Keratinocyte (primary cell): ENCODE data around the gene PDZRN3. TPM values are rescaled to one million over a fixed set of nuclear protein-coding genes. Genes with fewer than 3 reads are reported as not detected.

Experiments used
- DNase-seq: peaks from one replicate; pipeline ENCODE4 v3.0.0-alpha.2; 2011; ENCODE audit warnings: low read depth, missing footprints, low spot score
- FAIRE-seq: peaks from 2 replicates; lab custom pipeline; 2011; peaks lifted over from hg19 to GRCh38; lab: Jason Lieb, UNC
- H2AFZ ChIP-seq: 2 replicates; pipeline ENCODE4 v1.6.0; 2012; ENCODE audit warnings: low read length, control low read depth, inconsistent platforms; ENCODE audit not compliant: control insufficient read depth
- H3K27ac ChIP-seq: 2 replicates; pipeline ENCODE4 v1.5.1; 2011; ENCODE audit warnings: low read length; ENCODE audit not compliant: control insufficient read depth, insufficient read depth
- H3K27me3 ChIP-seq: 3 replicates; pipeline ENCODE4 v1.6.0; 2011; ENCODE audit warnings: low read length; ENCODE audit not compliant: control insufficient read depth, insufficient read depth; ENCODE audit errors: extremely low read depth
- H3K36me3 ChIP-seq, 2 experiments: 2 replicates in 1 of 2; 3 replicates in 1 of 2; pipeline ENCODE4 v1.5.1; 2011; ENCODE audit warnings: low read length in 2 of 2, mild to moderate bottlenecking in 1 of 2; ENCODE audit not compliant: control insufficient read depth in 2 of 2, insufficient read depth in 2 of 2; ENCODE audit errors: extremely low read depth in 1 of 2
- H3K4me1 ChIP-seq: 3 replicates; pipeline ENCODE4 v1.5.1; 2011; ENCODE audit warnings: low read length; ENCODE audit not compliant: control insufficient read depth, insufficient read depth; ENCODE audit errors: extremely low read depth
- H3K4me2 ChIP-seq: 3 replicates; pipeline ENCODE4 v1.6.0; 2011; ENCODE audit warnings: low read depth, low read length; ENCODE audit not compliant: control insufficient read depth, insufficient read depth; ENCODE audit errors: extremely low read depth
- H3K4me3 ChIP-seq, 3 experiments: fragments of 200-600 bp in 1 of 3; sonication (generic) in 1 of 3; 2 replicates in 2 of 3; 3 replicates in 1 of 3; pipeline ENCODE4 v1.5.1; 2011 to 2016; ENCODE audit warnings: low read length in 3 of 3, mild to moderate bottlenecking in 3 of 3, control low read depth in 2 of 3, inconsistent platforms in 1 of 3, low read depth in 1 of 3, mixed read lengths in 1 of 3, mixed run types in 1 of 3, moderate library complexity in 1 of 3; ENCODE audit not compliant: control insufficient read depth in 2 of 3, insufficient read depth in 2 of 3; ENCODE audit errors: extremely low read depth in 1 of 3
- H3K79me2 ChIP-seq: 2 replicates; pipeline ENCODE4 v1.6.0; 2012; ENCODE audit warnings: low read length; ENCODE audit not compliant: control insufficient read depth, insufficient read depth
- H3K9ac ChIP-seq: 3 replicates; pipeline ENCODE4 v1.6.0; 2011; ENCODE audit warnings: low read length; ENCODE audit not compliant: control insufficient read depth, insufficient read depth; ENCODE audit errors: extremely low read depth
- H3K9me1 ChIP-seq: 3 replicates; pipeline ENCODE4 v1.6.0; 2011; ENCODE audit warnings: low read length; ENCODE audit not compliant: control insufficient read depth, insufficient read depth; ENCODE audit errors: extremely low read depth
- H3K9me3 ChIP-seq: 2 replicates; pipeline ENCODE4 v1.5.1; 2012; ENCODE audit warnings: low read depth, low read length; ENCODE audit not compliant: control insufficient read depth
- H4K20me1 ChIP-seq: 3 replicates; pipeline ENCODE4 v1.6.0; 2011; ENCODE audit warnings: low read length; ENCODE audit not compliant: control insufficient read depth, insufficient read depth; ENCODE audit errors: extremely low read depth
- EZH2 ChIP-seq: IDR thresholded peaks from one replicate; pipeline ENCODE4 v1.6.1; 2012; ENCODE audit warnings: inconsistent platforms, mild to moderate bottlenecking, low read length, moderate library complexity
- dilution Hi-C: fragments of 300-500 bp; cut with MboI; formaldehyde crosslinking; loops from one replicate; pipeline ENCODE4 v1.7.0; 2020; ENCODE audit warnings: low sequenced_read_pairs; ENCODE audit not compliant: extremely low pct_ligation_motif_present
- polyA plus RNA-seq, 5 experiments: library from polyadenylated mRNA; depleted of rRNA in 3 of 5; stranded (reverse) in 3 of 5; stranded (forward) in 1 of 5; unstranded in 1 of 5; fragments of >200 nt; gene quantifications; 1 replicate in 1 of 5; 2 replicates in 3 of 5; 3 replicates in 1 of 5; pipeline versions ENCODE4 v1.2.1 to v1.2.3, GENCODE V29; 2011 to 2012; ENCODE audit warnings: missing spikeins in 2 of 5, low read depth in 1 of 5, low replicate concordance in 1 of 5
- TF ChIP-seq, protein P1 (sequence below), 3 experiments: IDR thresholded peaks in 1 of 3; conservative IDR thresholded peaks in 1 of 3; optimal IDR thresholded peaks in 1 of 3; 2 replicates in 2 of 3; 3 replicates in 1 of 3; pipeline versions ENCODE3 to v1.5.1; 2011; ENCODE audit warnings: low read length in 3 of 3, mild to moderate bottlenecking in 3 of 3, moderate library complexity in 2 of 3, control low read depth in 1 of 3, inconsistent platforms in 1 of 3; ENCODE audit not compliant: insufficient read depth in 2 of 3; ENCODE audit errors: extremely low read depth in 1 of 3

PDZRN3 gene
- polyA plus RNA-seq, 1 donor (not counting 4 experiments of a cell fraction or from before 2014, with no cell fraction given): not detected

DNA sequence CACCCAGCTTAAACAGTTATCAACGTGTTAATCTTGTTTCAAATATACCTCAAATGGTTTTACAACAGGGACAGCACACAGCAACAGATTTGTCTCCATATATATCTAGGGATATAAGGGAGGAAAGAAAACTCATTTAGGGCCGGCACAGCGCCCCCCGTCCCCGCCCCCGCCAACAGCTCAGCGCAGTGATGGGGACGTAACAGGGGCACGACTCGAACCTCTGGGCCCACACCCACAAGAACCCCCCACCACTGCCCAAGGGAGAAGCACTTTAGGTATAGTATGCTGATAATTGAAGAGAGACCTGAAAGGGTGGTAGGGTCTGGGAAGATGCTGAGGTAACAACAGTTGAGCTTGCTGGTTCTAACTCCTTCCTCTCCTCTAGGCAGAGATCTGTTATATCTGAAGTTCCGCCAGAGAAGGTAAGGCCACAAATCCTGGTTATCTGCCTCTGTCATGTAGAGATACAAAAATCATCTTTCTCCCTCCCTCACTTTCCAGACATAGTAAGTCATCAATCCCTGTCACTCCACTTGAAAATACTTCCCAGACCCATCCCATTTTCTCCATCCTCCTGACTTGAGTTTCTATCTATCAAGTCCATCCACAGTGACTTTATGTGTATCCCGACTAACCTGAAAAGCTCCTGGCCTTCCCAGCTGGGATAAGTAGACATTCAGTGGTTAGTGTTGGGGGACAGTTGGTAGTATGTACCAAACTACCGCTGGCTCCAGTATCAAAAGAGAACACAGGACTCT, 126.9 kb downstream of the PDZRN3 start:
- Histone ChIP-seq H4K20me1 (no peaks in the 10 kb centered on the region), H3K4me3 (no peak overlapping the region), H3K9me1 (no peaks in the 10 kb centered on the region), H3K27ac (no peak overlapping the region), H2AFZ (no peak overlapping the region), H3K4me1 (no peaks in the 10 kb centered on the region), H3K36me3 (no peaks in the 10 kb centered on the region), H3K79me2 (no peaks in the 10 kb centered on the region), H3K9me3 (no peaks in the 10 kb centered on the region), H3K9ac (no peak overlapping the region), H3K4me2 (no peak overlapping the region), H3K27me3 (no peaks in the 10 kb centered on the region)
- TF ChIP-seq EZH2: no peak
- TF ChIP-seq, protein P1, sequence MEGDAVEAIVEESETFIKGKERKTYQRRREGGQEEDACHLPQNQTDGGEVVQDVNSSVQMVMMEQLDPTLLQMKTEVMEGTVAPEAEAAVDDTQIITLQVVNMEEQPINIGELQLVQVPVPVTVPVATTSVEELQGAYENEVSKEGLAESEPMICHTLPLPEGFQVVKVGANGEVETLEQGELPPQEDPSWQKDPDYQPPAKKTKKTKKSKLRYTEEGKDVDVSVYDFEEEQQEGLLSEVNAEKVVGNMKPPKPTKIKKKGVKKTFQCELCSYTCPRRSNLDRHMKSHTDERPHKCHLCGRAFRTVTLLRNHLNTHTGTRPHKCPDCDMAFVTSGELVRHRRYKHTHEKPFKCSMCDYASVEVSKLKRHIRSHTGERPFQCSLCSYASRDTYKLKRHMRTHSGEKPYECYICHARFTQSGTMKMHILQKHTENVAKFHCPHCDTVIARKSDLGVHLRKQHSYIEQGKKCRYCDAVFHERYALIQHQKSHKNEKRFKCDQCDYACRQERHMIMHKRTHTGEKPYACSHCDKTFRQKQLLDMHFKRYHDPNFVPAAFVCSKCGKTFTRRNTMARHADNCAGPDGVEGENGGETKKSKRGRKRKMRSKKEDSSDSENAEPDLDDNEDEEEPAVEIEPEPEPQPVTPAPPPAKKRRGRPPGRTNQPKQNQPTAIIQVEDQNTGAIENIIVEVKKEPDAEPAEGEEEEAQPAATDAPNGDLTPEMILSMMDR (optimal IDR thresholded peaks at IDR 0.05 in 1 of 3, IDR thresholded peaks at IDR 0.05 in 1 of 3, conservative IDR thresholded peaks at IDR 0.05 in 1 of 3; ENCODE audit: extremely low read depth in 1 of 3, insufficient read depth in 2 of 3, low read length in 3 of 3): no peak
- no peak for FAIRE-seq
- dilution Hi-C loops: no loop called here
- no peak for DNase-seq

DNA sequence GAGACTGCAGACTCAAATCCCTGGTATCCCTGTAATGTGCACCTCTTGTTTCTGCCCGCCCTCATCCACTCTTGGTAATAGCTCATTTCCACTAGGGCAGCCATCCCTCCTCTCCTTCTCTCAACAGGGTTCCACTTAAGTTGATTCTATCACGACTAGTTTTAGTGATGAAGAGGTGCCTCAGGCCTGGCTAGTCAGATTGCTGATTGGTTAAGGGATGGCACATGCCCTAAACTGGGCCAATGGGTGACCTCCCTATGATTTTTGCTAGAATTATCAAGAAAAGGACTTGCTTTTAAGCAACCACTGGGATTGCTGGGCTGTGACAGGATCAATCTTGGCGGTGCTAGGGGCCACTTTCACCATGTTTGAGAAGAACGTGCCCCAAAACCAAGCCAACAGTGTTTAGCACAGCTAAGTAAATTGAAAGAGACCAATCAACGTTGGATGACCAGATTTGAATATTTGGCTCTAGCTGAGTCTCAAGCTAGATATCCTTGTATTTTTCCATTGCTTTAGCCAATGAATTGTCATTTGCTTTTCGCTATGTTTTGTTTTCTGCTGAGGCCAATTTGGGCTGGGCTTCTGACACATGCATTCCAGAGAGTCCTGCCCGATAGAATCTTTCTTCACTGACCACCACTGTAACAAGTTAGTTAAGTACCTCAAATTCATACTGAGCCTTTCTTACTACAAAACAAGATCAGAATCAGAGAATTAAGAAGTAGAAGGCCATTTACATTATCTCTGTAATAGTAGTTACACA, 131.0 kb downstream of the PDZRN3 start:
- H3K27ac ChIP-seq: no peak overlapping the region
- no peak for TF ChIP-seq EZH2
- TF ChIP-seq, protein P1 (optimal IDR thresholded peaks at IDR 0.05 in 1 of 3, IDR thresholded peaks at IDR 0.05 in 1 of 3, conservative IDR thresholded peaks at IDR 0.05 in 1 of 3; ENCODE audit: extremely low read depth in 1 of 3, insufficient read depth in 2 of 3, low read length in 3 of 3): no peak

More for the DNA sequence above, 131.0 kb downstream of the PDZRN3 start:
- no peaks in the 10 kb centered on the region for H3K79me2 ChIP-seq
- no peak for FAIRE-seq
- H3K4me3 ChIP-seq: no peak overlapping the region
- no peak for DNase-seq
- H4K20me1 ChIP-seq: no peaks in the 10 kb centered on the region
- no peak overlapping the region for H3K9ac ChIP-seq
- dilution Hi-C loops: no loop called here
- no peaks in the 10 kb centered on the region for H3K36me3 ChIP-seq
- H3K27me3 ChIP-seq: no peaks in the 10 kb centered on the region
- H2AFZ ChIP-seq: no peak overlapping the region
- H3K4me1 ChIP-seq: no peaks in the 10 kb centered on the region
- H3K4me2 ChIP-seq: no peak overlapping the region
- H3K9me3 ChIP-seq: no peaks in the 10 kb centered on the region
- no peaks in the 10 kb centered on the region for H3K9me1 ChIP-seq
